Stimulated activated CD8-positive, alpha-beta memory T cell treated with anti-CD3 and anti-CD28 coated beads, Interleukin-12 subunit alpha, Interleukin-12 subunit beta, amount 100 ng/mL, for 24 hours (primary cell): ENCODE data around the gene COL4A2.
"Not testable (repeated sequence)": the region's sequence is repeated elsewhere in the genome, so short reads cannot be mapped to it uniquely, and the experiment has no call there.

Experiments
- DNase-seq: peaks from one replicate; pipeline ENCODE4 v3.0.0-alpha.2; 2020; ENCODE audit errors: extremely low read depth

Gene COL4A2

GRCh38 chr13:110438211-110438610, 131.1 kb downstream of the COL4A2 start:
- no peak for DNase-seq

GRCh38 chr13:110438776-110439175, 131.7 kb downstream of the COL4A2 start:
- DNase-seq: no peak

GRCh38 chr13:110440946-110441731, 134.1 kb downstream of the COL4A2 start:
- no peak for DNase-seq

GRCh38 chr13:110442930-110443621, 136.0 kb downstream of the COL4A2 start:
- DNase-seq: no peak

- DNase-seq: no peak
Measured at GRCh38 chr13:110443622-110444225, 136.6 kb downstream of the COL4A2 start.

GRCh38 chr13:110444226-110444653, 137.2 kb downstream of the COL4A2 start:
- DNase-seq: no peak

GRCh38 chr13:110445183-110445582, 138.1 kb downstream of the COL4A2 start:
- no peak for DNase-seq

- no peak for DNase-seq
Measured at GRCh38 chr13:110445722-110446574, 138.9 kb downstream of the COL4A2 start.

- DNase-seq: no peak
Measured at GRCh38 chr13:110446575-110446890, 139.4 kb downstream of the COL4A2 start.

GRCh38 chr13:110447058-110447511, 140.0 kb downstream of the COL4A2 start:
- DNase-seq: no peak

- no peak for DNase-seq
Measured at GRCh38 chr13:110447801-110448200, 140.7 kb downstream of the COL4A2 start.

- DNase-seq: no peak
Measured at GRCh38 chr13:110448230-110448629, 141.1 kb downstream of the COL4A2 start.

GRCh38 chr13:110448677-110449076, 141.6 kb downstream of the COL4A2 start:
- no peak for DNase-seq

GRCh38 chr13:110449219-110450015, 142.3 kb downstream of the COL4A2 start:
- DNase-seq: no peak

- no peak for DNase-seq
Measured at GRCh38 chr13:110450016-110450900, 143.2 kb downstream of the COL4A2 start.

- no peak for DNase-seq
Measured at GRCh38 chr13:110450941-110451730, 144.1 kb downstream of the COL4A2 start.

GRCh38 chr13:110453091-110453490, 146.0 kb downstream of the COL4A2 start:
- DNase-seq: not testable (repeated sequence)

- no peak for DNase-seq
Measured at GRCh38 chr13:110453797-110454196, 146.7 kb downstream of the COL4A2 start.

GRCh38 chr13:110454227-110454859, 147.3 kb downstream of the COL4A2 start:
- DNase-seq: no peak
